ENCODE results near the gene PDK3. TPM values are rescaled to one million over a fixed set of nuclear protein-coding genes. Genes with fewer than 3 reads are reported as not detected.
A peak's percentile ranks its signal among the peaks of the same experiment; 100 is the strongest.

PDK3 gene
- total RNA-seq, 2 experiments from 2014 or later: 22.6 to 35.1 TPM

DNA sequence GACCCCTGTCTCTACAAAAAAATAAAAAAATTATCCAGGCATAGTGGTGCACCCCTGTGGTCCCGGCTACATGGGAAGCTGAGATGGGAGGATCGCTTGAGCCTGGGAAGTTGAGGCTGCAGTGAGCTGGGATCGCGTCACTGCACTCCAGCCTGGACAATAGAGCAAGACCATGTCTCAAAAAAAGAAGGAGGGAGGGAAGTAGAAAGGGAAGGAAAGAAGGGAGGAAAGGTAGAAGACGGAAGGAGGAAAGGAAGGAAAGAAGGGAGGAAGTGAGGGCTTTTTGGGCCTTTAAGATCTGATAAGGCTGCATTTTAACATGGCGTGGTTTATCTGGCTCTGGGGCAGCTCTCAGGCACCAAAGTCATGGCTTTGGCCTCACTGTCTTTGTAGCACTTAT lies 10.4 kb downstream of the PDK3 start:
- H3K79me2 ChIP-seq (ENCODE audit: insufficient read depth, low read depth, low read length): peaks cover 66% of the 10 kb centered on the region
- H4K20me1 ChIP-seq (ENCODE audit: insufficient read depth, low read length): no peaks in the 10 kb centered on the region
- H3K36me3 ChIP-seq (ENCODE audit: insufficient read depth, low read length): no peaks in the 10 kb centered on the region
- TF ChIP-seq CTCF (conservative IDR thresholded peaks at IDR 0.05; ENCODE audit: low read length) (no peak), EZH2phosphoT487 (IDR thresholded peaks at IDR 0.05; ENCODE audit: borderline replicate concordance, low read depth, low read length) (no peak)
- H3K9me2 ChIP-seq (ENCODE audit: insufficient read depth, low read length): no peaks in the 10 kb centered on the region
- H3K4me1 ChIP-seq (ENCODE audit: insufficient read depth, low read length, poor library complexity, severe bottlenecking): peaks cover 49% of the 10 kb centered on the region
- no peak overlapping the region for H3K27ac ChIP-seq (ENCODE audit: low read depth, low read length, poor library complexity, severe bottlenecking)
- CTCF ChIA-PET (ENCODE audit: unreplicated experiment): no interaction called here
- BruUV-seq (replicated peaks): no TSS peak
- intact Hi-C loops (cut with micrococcal nuclease; ENCODE audit: unreplicated experiment): no loop called here
- no peaks in the 10 kb centered on the region for H3K9me3 ChIP-seq (ENCODE audit: low read length)
- 0 out of 2 replicates have a peak overlapping the region, but pooled peaks have one; percentile 70 for H3K4me2 ChIP-seq (ENCODE audit: low read length)
- POLR2A ChIA-PET: interaction anchor here (0.5 kb wide), 1 partner anchor 22 kb away, joined by 3 read pairs; no protein-coding TSS in a partner anchor
- no peak overlapping the region for H3K4me3 ChIP-seq (ENCODE audit: low read depth, low read length, poor library complexity, severe bottlenecking)
- DNase-seq (ENCODE audit: low spot score): no peak
- no peak overlapping the region for H2AFZ ChIP-seq (ENCODE audit: low read length)

- no peak for TF ChIP-seq EZH2phosphoT487 (IDR thresholded peaks at IDR 0.05; ENCODE audit: borderline replicate concordance, low read depth, low read length)
- TF ChIP-seq CTCF (conservative IDR thresholded peaks at IDR 0.05; ENCODE audit: low read length): no peak
- peak overlapping the region; percentile 80 for H3K27ac ChIP-seq (ENCODE audit: low read depth, low read length, poor library complexity, severe bottlenecking)
- H3K9me2 ChIP-seq (ENCODE audit: insufficient read depth, low read length): no peaks in the 10 kb centered on the region
- ChIA-PET POLR2A (interaction anchor here (1.1 to 2.6 kb wide), 2 partner anchors 14 to 17 kb away, joined by 6 to 29 read pairs; partner anchors contain the start of gene PDK3), CTCF (ENCODE audit: unreplicated experiment) (no interaction called here)
- H3K4me1 ChIP-seq (ENCODE audit: insufficient read depth, low read length, poor library complexity, severe bottlenecking): peaks cover 51% of the 10 kb centered on the region
- DNase-seq (ENCODE audit: low spot score): no peak
- H3K4me2 ChIP-seq (ENCODE audit: low read length): peak overlapping the region; percentile 70
- H3K4me3 ChIP-seq (ENCODE audit: low read depth, low read length, poor library complexity, severe bottlenecking): peak overlapping the region; percentile 61
- no TSS peak for BruUV-seq (replicated peaks)
- H4K20me1 ChIP-seq (ENCODE audit: insufficient read depth, low read length): no peaks in the 10 kb centered on the region
- H3K36me3 ChIP-seq (ENCODE audit: insufficient read depth, low read length): peaks cover 5% of the 10 kb centered on the region
- intact Hi-C loops (cut with micrococcal nuclease; ENCODE audit: unreplicated experiment): no loop called here
- H2AFZ ChIP-seq (ENCODE audit: low read length): peak overlapping the region; percentile 46; the same call in 1 of the 2 replicates
- H3K79me2 ChIP-seq (ENCODE audit: insufficient read depth, low read depth, low read length): peaks cover 68% of the 10 kb centered on the region
- H3K9me3 ChIP-seq (ENCODE audit: low read length): no peaks in the 10 kb centered on the region
Observed at GRCh38 chrX:24478509-24478908, 13.4 kb downstream of the PDK3 start.

DNA sequence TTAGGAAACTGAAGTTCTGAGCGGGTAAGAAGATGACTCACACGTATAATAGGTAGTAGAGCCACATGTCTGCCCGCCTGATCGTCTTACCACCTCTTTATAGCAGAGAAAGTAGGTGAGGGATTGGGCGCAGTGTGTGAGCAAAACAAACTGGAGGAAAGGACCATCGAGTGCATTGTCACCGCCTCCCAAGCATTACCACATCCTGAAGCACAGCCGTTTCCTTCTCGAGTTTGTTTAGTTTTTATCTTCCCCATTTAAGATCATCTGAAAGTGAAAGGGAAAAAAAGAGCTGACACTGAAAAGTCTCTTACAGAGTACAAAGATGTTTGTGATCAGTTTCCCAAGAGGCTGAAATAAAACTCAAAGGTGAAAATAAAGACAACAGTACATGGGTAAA lies 14.8 kb downstream of the PDK3 start:
- DNase-seq (ENCODE audit: low spot score): peak; percentile 69
- Histone ChIP-seq H2AFZ (ENCODE audit: low read length) (peak overlapping the region; percentile 42; the same call in 1 of the 2 replicates), H3K4me2 (ENCODE audit: low read length) (peak overlapping the region; percentile 70), H3K9me2 (ENCODE audit: insufficient read depth, low read length) (no peaks in the 10 kb centered on the region), H3K27ac (ENCODE audit: low read depth, low read length, poor library complexity, severe bottlenecking) (peak overlapping the region; percentile 80), H4K20me1 (ENCODE audit: insufficient read depth, low read length) (no peaks in the 10 kb centered on the region), H3K36me3 (ENCODE audit: insufficient read depth, low read length) (peaks cover 5% of the 10 kb centered on the region), H3K4me3 (ENCODE audit: low read depth, low read length, poor library complexity, severe bottlenecking) (peak overlapping the region; percentile 61), H3K4me1 (ENCODE audit: insufficient read depth, low read length, poor library complexity, severe bottlenecking) (peaks cover 50% of the 10 kb centered on the region), H3K9me3 (ENCODE audit: low read length) (no peaks in the 10 kb centered on the region), H3K79me2 (ENCODE audit: insufficient read depth, low read depth, low read length) (peaks cover 68% of the 10 kb centered on the region)
- intact Hi-C loops (cut with micrococcal nuclease; ENCODE audit: unreplicated experiment): loop anchor here (1.0 kb wide), 1 partner anchor 15 kb away; the partner anchor contains the start of gene PDK3
- TF ChIP-seq EZH2phosphoT487 (IDR thresholded peaks at IDR 0.05; ENCODE audit: borderline replicate concordance, low read depth, low read length) (no peak), CTCF (conservative IDR thresholded peaks at IDR 0.05; ENCODE audit: low read length) (no peak)
- POLR2A ChIA-PET: interaction anchor here (0.6 to 2.6 kb wide), 6 partner anchors 9 to 318 kb away, joined by 3 to 29 read pairs (median 3); partner anchors contain the start of gene PDK3
- no TSS peak for BruUV-seq (replicated peaks)
- CTCF ChIA-PET (ENCODE audit: unreplicated experiment): no interaction called here
